Measurements from ENCODE around the gene ACSL1. TPM values are rescaled to one million over a fixed set of nuclear protein-coding genes. Genes with fewer than 3 reads are reported as not detected.
"Not testable (repeated sequence)": the region's sequence is repeated elsewhere in the genome, so short reads cannot be mapped to it uniquely, and the experiment has no call there.

ACSL1 gene
- total and polyA plus RNA-seq, 2 experiments from 2014 or later = 121 to 168 TPM

DNA sequence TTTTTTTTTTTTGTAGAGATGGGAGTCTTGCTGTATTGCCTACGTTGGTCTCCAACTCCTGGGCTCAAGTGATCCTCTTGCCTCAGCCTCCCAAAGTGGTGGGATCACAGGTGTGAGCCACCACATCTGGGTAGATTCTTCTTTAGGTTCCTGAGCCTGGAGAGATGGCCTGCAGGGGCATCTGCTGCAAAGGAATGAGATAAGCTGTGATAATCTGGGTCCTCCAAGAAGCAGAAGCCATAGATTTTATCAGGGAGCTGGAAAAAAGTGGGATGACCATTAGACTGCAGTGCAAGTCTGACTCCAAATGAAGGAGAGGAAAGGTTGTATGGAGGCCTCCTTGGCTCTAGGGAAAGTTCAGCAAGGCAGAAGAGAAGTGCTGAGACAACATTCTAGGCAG, 19.0 kb upstream of the ACSL1 start:
- Histone ChIP-seq H4K20me1 (ENCODE audit: insufficient read depth, poor library complexity, severe bottlenecking) (no peaks in the 10 kb centered on the region), H2AFZ (no peak overlapping the region), H3K9me2 (replicated peaks; ENCODE audit: insufficient read depth) (no peaks in the 10 kb centered on the region), H3K27ac (no peak overlapping the region), H3K36me3 (replicated peaks; ENCODE audit: insufficient read depth, low read depth) (no peaks in the 10 kb centered on the region), H3K9me3 (ENCODE audit: low read depth) (no peaks in the 10 kb centered on the region), H3K4me3 (no peak overlapping the region), H3K79me2 (no peaks in the 10 kb centered on the region), H3K4me2 (no peak overlapping the region), H3K4me1 (ENCODE audit: insufficient read depth) (no peaks in the 10 kb centered on the region), H3K27me3 (no peaks in the 10 kb centered on the region)
- TF ChIP-seq CTCF (IDR thresholded peaks at IDR 0.05; ENCODE audit: poor library complexity) (no peak), EZH2phosphoT487 (IDR thresholded peaks at IDR 0.05; ENCODE audit: low read depth, severe bottlenecking, unreplicated experiment) (no peak), EZH2 (IDR thresholded peaks at IDR 0.05; ENCODE audit: borderline replicate concordance) (no peak)
- WGBS (ENCODE audit: low lambda C conversion rate, missing lambda C conversion rate) = 60% methylated on average over 1 of the region's 1 CpG
- no peak for DNase-seq (ENCODE audit: low spot score)

DNA sequence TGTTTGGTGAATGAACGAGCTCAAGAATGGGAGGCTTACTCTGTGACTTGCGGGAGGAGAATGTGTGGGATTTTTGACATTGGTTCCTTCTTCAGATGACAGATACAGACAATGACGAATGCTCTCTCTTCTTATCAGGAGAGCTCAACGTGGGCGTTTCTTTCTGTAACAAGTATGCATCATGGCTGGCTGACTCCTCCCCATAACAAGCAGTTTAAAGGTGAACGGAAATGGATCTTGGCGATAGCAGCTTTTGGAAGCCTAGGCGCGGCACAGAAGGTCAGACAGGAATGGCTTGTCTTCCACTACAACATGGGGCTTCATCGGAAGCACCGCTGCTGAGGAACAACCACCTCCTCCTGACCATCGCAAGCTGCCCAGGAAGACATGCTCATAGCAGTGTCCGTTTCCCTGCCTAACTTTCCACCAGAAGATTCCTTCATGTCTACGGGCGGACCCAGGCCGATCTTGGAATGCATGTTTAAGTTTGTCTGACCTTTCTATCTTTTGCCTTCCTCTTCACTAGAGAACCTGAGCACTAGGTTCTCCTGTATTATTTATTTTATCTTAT, 18.3 kb upstream of the ACSL1 start:
- TF ChIP-seq EZH2 (IDR thresholded peaks at IDR 0.05; ENCODE audit: borderline replicate concordance) (no peak), CTCF (IDR thresholded peaks at IDR 0.05; ENCODE audit: poor library complexity) (no peak), EZH2phosphoT487 (IDR thresholded peaks at IDR 0.05; ENCODE audit: low read depth, severe bottlenecking, unreplicated experiment) (no peak)
- DNase-seq (ENCODE audit: low spot score) = peak; percentile 37
- 88% methylated on average over 16 of the region's 16 CpGs for WGBS (ENCODE audit: low lambda C conversion rate, missing lambda C conversion rate)
- no peaks in the 10 kb centered on the region for H3K79me2 ChIP-seq
- no peak overlapping the region for H3K4me3 ChIP-seq
- no peaks in the 10 kb centered on the region for H3K4me1 ChIP-seq (ENCODE audit: insufficient read depth)
- H3K27me3 ChIP-seq = no peaks in the 10 kb centered on the region
- no peak overlapping the region for H3K27ac ChIP-seq
- no peaks in the 10 kb centered on the region for H3K36me3 ChIP-seq (replicated peaks; ENCODE audit: insufficient read depth, low read depth)
- H2AFZ ChIP-seq = no peak overlapping the region
- H3K4me2 ChIP-seq = no peak overlapping the region
- no peaks in the 10 kb centered on the region for H4K20me1 ChIP-seq (ENCODE audit: insufficient read depth, poor library complexity, severe bottlenecking)
- no peaks in the 10 kb centered on the region for H3K9me2 ChIP-seq (replicated peaks; ENCODE audit: insufficient read depth)
- no peaks in the 10 kb centered on the region for H3K9me3 ChIP-seq (ENCODE audit: low read depth)

DNA sequence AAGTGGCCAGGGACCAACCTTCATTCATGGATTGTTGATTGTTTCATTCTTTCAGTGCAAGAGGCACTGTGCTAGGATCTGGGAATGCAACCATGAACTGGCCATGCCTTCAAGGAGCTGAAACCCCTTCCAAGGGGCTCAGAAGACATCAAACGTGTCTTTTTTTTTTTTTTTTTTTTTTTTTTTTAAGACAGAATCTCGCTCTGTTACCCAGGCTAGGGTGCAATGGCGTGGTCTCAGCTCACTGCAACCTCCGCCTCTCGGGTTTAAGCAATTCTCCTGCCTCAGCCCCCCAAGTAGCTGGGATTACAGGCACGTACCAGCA, 13.3 kb upstream of the ACSL1 start:
- H3K4me2 ChIP-seq; H3K36me3 ChIP-seq (replicated peaks; ENCODE audit: insufficient read depth, low read depth); H3K4me1 ChIP-seq (ENCODE audit: insufficient read depth); H3K9me2 ChIP-seq (replicated peaks; ENCODE audit: insufficient read depth); H2AFZ ChIP-seq; H3K4me3 ChIP-seq; H3K9me3 ChIP-seq (ENCODE audit: low read depth); DNase-seq (ENCODE audit: low spot score); H3K27ac ChIP-seq; H4K20me1 ChIP-seq (ENCODE audit: insufficient read depth, poor library complexity, severe bottlenecking); H3K79me2 ChIP-seq; H3K27me3 ChIP-seq: not testable (repeated sequence)
- WGBS (ENCODE audit: low lambda C conversion rate, missing lambda C conversion rate) = 100% methylated on average over 6 of the region's 6 CpGs

- Histone ChIP-seq H3K4me1 (ENCODE audit: insufficient read depth) (peaks cover 6% of the 10 kb centered on the region), H3K4me3 (no peak overlapping the region), H3K4me2 (peak overlapping the region; percentile 40), H3K27ac (peak overlapping the region; percentile 76), H3K27me3 (no peaks in the 10 kb centered on the region), H4K20me1 (ENCODE audit: insufficient read depth, poor library complexity, severe bottlenecking) (no peaks in the 10 kb centered on the region), H3K36me3 (replicated peaks; ENCODE audit: insufficient read depth, low read depth) (no peaks in the 10 kb centered on the region), H3K79me2 (no peaks in the 10 kb centered on the region), H3K9me2 (replicated peaks; ENCODE audit: insufficient read depth) (no peaks in the 10 kb centered on the region), H2AFZ (no peak overlapping the region), H3K9me3 (ENCODE audit: low read depth) (no peaks in the 10 kb centered on the region)
- peak; percentile 77 for DNase-seq (ENCODE audit: low spot score)
- TF ChIP-seq EZH2phosphoT487 (IDR thresholded peaks at IDR 0.05; ENCODE audit: low read depth, severe bottlenecking, unreplicated experiment) = peak; percentile 58
- no peak for TF ChIP-seq CTCF (IDR thresholded peaks at IDR 0.05; ENCODE audit: poor library complexity)
- TF ChIP-seq EZH2 (IDR thresholded peaks at IDR 0.05; ENCODE audit: borderline replicate concordance) = no peak
- 56% methylated on average over 11 of the region's 11 CpGs for WGBS (ENCODE audit: low lambda C conversion rate, missing lambda C conversion rate)
Observed at GRCh38 chr4:184838249-184839074, 12.7 kb upstream of the ACSL1 start.

Measured in hepatocyte (in vitro differentiated cells).